NCI-H2171 treated with DMSO at 0.1 percent for 48 hours (cell line): ENCODE measurements around the gene TMTC4.
"Not testable (repeated sequence)": the region's sequence is repeated elsewhere in the genome, so short reads cannot be mapped to it uniquely, and the experiment has no call there.

ENCODE experiments used
- DNase-seq: peaks from one replicate; lab custom pipeline; 2025; lab: John Stamatoyannopoulos, UW

TMTC4 gene, protein sequence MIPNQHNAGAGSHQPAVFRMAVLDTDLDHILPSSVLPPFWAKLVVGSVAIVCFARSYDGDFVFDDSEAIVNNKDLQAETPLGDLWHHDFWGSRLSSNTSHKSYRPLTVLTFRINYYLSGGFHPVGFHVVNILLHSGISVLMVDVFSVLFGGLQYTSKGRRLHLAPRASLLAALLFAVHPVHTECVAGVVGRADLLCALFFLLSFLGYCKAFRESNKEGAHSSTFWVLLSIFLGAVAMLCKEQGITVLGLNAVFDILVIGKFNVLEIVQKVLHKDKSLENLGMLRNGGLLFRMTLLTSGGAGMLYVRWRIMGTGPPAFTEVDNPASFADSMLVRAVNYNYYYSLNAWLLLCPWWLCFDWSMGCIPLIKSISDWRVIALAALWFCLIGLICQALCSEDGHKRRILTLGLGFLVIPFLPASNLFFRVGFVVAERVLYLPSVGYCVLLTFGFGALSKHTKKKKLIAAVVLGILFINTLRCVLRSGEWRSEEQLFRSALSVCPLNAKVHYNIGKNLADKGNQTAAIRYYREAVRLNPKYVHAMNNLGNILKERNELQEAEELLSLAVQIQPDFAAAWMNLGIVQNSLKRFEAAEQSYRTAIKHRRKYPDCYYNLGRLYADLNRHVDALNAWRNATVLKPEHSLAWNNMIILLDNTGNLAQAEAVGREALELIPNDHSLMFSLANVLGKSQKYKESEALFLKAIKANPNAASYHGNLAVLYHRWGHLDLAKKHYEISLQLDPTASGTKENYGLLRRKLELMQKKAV

DNA sequence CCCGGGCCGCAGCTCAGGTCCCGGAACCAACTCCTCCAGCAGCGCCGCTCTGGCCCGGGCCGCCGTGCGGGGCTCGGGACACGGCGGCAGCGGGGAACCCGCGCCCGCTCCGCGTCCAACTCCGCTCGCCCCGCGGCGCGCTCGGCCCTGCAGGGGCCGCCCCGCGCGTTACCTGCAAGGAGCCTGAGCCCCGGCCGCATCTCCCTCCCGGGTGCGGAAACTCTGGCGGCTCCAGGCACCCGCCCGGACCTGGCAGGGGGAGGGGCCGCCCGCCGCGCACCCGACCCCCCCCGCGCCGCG, at the start of gene TMTC4:
Gene TMTC4, minus strand, starts transcription at position 224 of the 300 bp plus-strand sequence. CDS start 4,433 bp downstream, outside the sequence.
- no peak for DNase-seq

DNA sequence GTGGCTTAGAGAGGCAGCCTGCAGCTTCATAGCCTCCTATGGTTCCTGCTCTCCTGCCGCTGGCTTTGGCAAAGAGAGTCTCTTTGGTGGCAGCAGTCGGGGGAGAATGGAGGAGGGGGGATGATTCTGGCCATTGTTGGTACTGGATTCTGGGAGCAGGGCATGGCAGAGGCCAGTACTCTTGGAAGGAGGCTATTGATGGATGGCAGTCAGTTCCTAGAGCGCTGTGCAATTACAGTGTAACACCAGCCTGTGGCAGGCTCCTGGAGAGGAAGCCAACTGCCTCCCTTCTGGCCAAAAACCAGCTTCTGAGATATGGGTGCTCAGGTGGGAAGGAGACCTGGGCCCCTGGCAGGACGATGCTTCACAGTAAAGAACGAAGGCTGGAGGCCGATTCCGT, 47.9 kb upstream of the TMTC4 start:
- no peak for DNase-seq

DNA sequence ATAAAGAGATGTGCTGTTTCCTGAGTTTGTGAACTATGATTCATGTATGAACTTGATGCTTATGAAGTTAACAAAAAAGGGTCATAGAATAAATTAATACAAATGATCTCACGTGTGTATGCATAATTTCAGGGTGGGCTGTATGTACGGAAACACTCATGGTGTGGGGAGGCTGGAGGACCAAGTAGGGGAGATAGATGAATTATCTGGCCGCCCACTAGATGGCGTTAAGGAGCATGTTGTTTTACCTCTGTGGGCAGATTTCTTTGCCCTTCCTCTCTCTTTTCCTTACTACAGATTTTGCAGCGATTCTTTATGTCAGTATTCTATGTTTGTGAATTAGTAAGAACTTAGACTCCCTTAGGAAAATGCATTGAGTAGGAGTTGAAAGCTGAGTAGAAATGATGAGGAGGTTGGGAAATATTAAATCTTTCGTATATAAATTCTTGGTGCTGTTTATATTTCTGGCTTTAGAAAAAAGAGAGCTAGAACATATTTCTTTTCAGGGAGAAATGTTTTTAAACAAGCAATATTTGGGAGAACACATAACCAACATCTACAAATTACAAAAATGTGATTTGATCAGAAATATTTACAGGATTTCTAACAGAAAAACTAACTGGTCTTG, 47.4 kb upstream of the TMTC4 start:
- peak; percentile 72 for DNase-seq

DNA sequence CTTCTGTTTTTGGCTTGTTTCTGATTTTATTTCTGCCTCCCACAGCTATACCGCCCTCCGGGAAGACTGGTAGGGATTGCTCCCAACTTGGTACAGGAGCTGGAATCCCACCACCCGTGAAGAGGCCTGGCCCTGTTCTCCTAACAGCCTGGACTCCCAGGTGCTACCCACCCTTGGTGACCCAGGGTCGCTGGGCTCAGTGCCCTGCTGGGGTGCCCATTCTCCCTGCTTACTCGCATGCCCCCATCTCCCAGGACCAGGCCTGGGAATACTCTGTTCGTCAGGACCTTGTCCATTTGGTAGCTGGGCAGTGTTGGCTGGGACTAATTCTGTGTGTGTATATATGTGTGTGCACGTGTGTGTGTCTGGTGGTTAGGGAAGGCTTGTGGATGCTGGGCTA, 41.0 kb upstream of the TMTC4 start:
- DNase-seq: no peak

DNA sequence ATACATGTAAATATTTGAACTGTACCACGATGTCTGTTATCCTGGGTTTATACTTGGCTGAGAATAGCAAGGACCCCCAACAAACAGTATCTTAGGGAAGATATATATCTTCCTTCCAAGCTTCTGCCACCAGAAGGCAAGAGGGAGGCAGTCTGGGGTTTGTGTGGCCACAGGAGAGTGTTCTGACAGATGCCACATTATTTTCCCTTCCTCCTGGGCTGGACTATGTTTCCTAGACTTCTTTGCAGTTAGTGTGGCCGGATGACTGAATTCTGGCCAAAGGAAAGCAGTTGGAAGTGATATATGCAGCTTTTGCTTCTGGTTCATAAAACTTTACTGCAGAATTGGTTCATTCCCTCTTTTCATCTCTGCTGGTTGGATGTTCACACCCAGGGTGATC, 39.9 kb upstream of the TMTC4 start:
- peak; percentile 3 for DNase-seq

DNA sequence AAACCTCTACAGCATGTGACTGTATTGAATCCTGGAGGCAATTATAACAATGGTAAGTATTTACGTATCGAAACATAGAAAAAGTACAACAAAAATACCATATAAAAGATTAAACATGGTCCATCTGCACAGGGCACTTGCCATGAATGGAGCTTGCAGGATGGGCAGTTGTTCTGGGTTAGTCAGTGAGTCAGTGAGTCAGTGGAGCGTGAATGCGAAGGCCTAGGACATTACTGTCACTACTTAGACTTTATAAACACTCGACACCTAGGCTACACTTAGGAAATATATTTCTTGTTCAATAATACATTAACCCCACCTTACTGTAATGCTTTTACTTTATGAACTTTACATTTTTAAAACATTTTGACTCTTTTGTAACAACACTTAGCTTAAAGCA, 35.6 kb upstream of the TMTC4 start:
- no peak for DNase-seq

DNA sequence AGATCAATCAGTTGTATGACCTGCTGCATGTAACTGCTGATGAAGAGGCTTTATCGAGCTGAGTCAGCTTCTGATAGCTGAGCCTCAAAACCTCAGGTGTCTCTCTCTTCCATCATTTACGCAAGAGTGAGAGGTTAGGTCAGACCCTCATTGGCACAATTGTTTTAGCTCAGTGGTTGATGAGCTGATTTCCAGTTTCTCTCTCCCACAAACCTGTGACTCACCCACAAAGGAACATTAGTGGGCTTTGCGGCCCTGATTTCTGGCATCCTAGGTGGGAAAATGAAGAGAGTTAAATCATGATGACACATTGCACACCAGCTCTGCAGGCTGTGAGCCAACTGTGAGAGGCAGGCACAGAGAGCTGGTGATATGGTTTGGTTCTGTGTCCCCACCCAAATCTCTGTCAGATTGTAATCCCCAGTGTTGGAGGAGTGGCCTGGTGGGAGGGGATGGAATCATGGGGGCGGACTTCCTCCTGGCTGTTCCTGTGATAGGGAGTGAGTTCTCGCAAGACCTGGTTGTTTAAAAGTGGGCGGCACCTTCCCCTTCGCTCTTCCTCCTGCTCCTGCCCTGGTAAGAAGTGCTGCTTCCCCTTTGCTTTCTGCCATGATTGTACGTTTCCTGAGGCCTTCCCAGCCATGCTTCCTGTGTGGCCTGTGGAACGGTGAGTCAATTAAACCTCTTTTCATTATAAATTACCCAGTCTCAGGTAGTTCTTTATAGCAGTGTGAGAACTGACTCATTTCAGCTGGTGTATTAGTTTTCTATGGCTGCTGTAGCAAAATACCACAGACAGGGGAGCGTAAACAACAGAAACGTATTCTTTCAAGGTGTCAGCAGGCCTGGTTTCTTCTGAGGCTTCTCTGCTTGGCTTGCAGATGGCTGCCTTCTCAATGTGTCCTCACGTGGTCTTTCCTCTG, 33.5 kb upstream of the TMTC4 start:
- DNase-seq: no peak

DNA sequence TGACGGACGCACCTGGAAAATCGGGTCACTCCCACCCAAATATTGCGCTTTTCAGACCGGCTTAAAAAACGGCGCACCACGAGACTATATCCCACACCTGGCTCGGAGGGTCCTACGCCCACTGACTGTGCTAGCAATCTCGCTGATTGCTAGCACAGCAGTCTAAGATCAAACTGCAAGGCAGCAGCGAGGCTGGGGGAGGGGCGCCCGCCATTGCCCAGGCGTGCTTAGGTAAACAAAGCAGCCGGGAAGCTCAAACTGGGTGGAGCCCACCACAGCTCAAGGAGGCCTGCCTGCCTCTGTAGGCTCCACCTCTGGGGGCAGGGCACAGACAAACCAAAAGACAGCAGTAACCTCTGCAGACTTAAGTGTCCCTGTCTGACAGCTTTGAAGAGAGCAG, 23.7 kb upstream of the TMTC4 start:
- not testable (repeated sequence) for DNase-seq

DNA sequence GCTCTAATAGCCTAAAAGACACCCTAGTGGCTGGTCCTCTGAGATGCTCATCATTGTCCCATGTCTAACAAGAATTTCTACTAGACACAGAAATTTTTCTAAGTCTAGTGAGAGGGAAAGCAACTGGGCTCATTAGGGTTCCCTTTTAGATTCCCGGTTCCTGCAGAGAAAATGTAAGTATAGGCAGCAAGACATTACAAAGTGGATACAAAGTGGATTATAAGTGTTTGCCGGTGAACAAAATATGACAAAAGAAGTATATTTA, 20.8 kb upstream of the TMTC4 start:
- no peak for DNase-seq

DNA sequence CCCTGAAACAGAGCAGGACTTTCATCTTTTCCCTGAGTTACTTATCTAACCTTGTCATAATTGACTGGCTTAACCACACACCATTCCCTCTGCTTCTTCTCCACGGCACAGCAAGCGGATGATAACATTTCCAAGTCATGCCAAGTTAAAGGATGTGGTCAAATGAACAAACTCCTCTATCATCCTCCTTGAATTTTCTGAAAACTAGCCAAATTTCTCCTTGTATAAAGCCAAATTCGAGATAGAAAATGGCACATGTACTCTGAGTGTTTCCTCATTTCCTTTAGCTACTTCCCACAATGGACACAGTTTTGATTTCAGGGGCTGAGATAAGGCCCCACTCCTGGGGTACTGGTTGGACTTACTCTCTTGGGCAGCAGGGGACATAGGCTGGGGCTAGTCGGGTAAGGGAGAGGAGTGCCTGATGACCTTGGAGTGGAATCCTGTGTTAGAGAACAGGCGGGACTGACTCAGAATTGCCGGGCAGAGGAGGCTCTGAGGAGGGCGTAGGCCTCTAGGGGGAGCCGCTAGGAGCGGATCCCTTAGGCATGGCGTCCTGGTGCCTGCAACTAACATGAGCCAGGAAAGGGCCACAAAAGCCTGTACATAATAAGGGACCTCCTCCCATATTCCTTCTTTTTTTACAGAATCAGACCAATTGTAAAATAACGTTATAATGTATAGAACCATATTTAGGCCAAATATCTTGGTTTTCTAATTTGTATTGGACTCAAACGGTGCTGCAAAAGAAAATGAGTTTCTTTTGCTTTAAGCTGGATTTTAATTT, 20.3 kb upstream of the TMTC4 start:
- DNase-seq: no peak

DNA sequence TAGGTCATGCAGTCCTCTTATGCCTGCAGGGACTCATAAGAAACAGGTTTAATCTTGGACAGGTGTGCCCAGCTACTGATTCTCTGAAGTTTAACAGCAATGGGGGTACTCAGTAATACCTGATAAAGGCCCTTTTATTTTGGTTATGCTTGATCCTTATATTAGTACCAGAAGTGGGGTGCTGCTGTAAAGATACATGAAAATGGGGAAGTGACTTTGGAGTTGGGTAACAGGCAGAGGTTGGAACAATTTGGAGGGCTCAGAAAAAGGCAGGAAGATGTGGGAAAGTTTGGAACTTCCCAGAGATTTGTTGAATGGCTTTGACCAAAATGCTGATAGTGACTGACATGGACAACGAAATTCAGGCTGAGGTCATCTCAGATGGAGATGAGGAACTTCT, 14.6 kb upstream of the TMTC4 start:
- DNase-seq: no peak

DNA sequence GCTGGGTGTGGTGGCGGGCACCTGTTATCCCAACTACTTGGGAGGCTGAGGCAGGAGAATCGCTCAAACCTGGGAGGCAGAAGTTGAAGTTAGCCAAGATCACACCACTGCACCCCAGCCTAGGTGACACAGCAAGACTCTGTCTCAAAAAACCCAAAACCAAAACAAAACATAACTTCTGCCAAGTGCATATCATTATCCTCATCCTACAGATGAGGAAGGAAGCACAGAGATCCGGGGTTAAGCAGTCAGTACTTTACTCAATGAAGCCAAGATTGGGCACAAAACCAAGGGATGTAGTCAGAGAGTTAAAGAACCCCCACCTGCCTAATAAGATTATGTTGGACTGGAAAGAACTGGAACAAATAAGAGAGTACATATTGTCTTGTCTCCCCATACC, 5.5 kb upstream of the TMTC4 start:
- DNase-seq: no peak

DNA sequence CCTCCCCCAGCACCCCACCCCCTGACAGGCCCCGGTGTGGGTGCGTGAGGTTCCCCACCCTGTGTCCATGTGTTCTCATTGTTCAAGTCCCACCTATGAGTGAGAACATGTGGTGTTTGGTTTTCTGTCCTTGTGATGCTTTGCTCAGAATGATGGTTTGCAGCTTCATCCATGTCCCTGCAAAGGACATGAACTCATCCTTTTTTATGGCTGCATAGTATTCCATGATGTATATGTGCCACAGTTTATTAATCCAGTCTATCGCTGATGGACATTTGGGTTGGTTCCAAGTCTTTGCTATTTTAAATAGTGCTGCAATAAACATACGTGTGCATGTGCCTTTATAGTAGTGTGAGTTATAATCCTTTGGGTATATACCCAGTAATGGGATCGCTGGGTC, 2.5 kb upstream of the TMTC4 start:
- DNase-seq: not testable (repeated sequence)

DNA sequence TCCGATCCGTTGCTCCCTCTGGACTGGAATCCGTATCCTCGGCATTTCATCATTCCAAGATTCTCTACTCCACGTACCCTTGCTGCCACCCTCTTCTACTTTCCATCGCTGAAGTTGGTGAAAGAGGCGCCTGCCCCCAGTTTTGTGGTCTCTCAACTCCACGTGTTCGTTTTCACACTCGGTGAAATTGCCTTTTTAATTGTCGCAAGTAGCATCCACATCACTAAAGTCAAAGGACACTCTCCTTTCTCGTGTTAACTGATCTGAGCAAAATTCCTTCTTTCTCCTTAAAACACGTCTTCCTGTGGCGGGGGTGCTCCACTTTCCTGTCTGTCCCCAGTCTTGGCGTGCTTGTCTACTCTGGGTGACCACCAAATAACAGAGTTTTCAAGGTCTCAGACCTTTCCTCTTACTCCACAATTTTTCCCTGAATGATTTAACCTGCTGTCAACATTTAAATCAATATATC, 1.1 kb upstream of the TMTC4 start:
- DNase-seq: no peak

DNA sequence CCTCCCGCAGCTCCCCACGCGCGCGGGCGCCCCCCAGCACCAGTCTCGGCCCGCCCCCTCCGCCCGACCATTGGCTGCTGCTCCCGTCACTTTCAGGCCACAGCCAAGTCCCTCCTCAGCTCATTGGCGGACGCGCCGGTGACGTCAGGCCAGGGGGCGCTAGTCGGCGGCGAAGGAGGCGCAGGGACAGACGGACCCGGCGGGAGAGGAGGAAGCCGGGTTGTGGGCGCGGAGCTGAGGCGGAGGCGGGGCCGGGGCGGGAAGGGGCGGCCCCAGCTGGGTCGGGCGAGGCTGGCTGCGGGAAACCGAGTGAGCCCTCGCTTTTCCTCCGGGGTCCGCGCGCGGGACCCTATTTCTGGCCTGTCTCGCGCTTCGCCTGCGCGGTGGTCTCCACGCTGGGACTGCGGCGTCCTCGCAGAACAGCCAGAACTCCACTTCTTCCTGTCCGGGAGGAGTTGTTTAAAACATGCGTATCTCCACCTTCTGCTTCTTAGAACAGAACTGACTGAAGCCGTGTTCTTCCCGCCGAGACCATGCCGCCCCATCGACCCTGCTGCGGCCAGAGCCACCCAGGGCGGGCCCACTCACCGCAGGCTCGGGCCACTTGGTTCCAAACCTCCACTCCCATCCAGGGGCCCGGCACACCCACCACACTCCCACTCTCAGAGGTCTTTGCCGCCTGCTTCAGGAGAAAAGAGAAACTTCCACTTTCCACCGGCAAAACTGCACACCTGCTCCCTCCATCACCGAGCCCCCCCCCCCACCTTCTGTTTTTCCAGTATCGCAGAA, 471 bp upstream of the TMTC4 start:
- peak; percentile 96 for DNase-seq

DNA sequence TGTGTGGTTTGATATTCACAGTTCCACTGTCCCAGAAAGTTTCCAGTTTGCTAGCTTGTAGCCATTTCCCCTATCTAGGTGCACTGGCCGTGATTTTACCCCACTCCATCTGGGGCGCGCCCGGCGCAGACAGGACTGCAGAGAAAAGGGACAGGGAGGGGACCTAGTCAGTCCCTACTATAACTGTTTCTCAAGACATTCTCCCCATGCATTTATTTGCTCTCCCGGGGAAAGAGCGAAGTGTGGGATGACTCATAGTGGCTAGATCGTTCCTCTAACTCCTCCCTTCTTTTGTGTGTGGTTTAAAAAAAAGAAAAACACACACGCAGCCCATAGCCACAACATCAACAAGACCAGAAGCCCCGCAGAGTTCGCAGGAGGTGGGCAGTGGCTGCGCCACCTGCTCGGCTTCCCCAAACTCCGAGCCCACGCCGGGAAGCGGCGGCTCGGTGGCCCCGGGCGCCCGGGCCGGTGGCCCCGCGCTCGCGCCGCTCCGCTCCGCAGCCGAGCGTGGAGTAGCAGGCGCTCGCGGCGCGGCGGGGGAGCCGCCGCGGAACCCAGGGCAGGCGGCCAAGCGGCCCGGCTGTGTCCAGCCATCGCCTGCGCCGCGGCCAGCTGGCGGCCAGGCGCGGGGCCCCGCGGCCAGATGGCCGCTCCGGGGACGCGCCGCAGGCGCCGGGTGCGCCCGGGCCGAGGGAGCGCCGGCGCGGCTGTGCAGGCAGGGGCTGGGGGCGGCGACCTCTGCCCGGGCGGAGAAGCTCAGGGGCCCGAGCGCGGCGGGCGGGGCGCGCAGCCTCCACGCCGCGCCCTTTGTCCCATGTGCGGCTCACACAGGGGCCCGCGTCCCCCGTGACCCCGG, 653 bp downstream of the TMTC4 start:
- DNase-seq: peak; percentile 65

DNA sequence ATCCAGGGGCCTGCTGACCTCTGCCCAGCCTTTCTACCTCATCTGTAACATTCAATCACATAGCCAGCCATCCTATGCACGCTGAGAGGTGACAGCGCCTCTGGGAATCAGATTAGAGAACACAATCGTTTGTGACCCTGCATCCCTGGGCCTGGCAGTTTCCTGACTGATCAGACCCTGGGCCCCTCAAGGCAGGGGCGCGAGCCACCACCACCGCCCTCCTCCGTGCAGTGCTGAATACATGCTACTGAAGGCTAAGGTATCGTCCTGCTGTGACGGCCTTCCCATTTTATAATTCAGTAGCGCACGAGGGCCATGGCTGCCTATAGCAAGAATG, 1.3 kb downstream of the TMTC4 start:
- no peak for DNase-seq

DNA sequence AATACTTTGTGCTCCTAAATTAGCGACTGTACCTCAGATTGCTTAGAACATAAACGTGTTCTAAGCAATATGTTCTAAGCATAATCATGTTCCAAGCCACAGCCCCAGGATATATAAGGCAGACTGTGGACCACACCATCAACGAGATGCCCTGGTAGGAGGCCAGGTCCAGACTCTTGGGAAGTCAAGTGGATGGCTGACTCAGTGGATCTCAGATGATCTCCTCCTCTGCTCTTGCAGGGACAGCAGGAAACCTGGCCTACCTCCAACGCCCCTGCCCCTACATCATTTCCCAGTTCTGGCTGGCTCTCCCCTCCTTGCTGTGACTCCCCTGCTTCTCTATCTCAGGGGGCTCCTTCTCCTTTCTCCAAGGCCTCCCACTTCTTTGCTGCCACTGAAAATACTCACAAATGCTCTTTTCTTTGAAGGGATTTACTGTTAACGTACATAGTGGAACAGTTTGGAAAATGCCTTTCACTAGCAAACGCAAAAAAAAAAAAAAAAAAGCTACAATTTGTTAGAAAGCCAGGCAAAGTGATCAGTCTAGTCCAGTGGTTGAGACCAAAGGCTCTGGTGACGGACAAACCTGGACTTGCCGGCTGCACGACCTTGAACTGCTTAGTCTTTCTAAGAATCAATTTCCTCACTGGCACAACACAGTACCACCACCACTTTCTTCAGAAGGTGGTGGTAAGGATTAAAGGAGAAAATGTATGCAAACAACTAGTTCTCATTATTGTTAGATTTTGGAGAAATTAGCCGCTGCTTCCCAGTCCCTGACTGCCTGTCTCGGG, 3.0 kb downstream of the TMTC4 start:
- DNase-seq: no peak

DNA sequence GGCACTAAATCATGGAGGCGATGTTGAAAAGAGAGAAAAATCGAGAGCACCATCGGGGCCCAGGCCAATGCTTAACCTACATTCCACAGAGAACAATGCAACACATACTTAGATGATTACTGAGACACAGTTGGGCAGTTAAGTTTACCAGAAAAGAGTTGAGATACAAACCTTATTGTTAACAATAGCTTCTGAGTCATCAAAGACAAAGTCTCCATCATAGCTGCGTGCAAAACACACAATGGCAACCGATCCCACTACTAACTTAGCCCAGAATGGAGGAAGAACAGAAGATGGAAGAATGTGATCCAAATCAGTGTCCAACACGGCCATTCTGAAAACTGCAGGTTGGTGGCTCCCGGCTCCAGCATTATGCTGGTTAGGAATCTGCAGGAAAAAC, 6.2 kb downstream of the TMTC4 start:
- no peak for DNase-seq
